HG03064 (cell line): ENCODE measurements around the gene LYPLA2.
"Not testable (repeated sequence)": the region's sequence is repeated elsewhere in the genome, so short reads cannot be mapped to it uniquely, and the experiment has no call there.

Source experiments
- ATAC-seq: cut with Tn5 transposase; IDR thresholded peaks from one replicate; pipeline ENCODE4 v1.9.1; 2021; ENCODE audit warnings: low read depth; ENCODE audit not compliant: unreplicated experiment

LYPLA2 gene

DNA sequence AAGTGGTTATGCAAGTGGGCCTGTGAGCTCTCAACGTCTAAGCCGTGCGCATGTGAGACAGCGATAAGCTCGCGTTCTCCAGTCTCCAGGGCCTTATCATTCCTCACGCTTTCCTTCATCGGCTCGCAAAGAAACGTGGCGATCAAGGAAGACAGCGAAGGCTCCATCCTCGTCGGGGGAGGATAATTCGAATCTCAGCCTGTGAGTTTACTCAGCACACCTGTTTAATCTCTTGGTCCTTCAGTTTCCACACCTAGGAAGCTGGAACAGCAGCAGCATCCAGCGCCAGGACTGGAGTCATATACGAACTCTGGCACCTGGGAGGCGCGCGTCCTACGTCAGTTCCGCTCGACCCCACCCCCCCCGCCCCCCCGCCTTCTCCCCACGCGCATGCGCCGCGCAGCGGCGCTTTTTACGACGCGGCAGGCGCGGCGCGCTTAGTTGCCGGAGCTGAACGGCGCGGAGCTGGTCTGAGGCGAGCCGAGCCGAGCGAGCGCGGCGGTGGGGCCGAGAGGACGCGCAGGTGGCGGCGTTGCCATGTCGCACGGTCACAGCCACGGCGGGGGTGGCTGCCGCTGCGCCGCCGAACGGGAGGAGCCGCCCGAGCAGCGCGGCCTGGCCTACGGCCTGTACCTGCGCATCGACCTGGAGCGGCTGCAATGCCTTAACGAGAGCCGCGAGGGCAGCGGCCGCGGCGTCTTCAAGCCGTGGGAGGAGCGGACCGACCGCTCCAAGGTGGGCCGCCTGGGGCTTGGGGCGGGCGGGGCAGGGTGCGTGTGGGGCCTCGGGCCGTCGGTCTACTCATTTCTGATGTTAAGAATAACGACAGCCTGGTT, 12.7 kb upstream of the LYPLA2 start, which contains the start of gene PITHD1:
Gene PITHD1 (plus strand): TSS at position 440 of the 836 bp plus-strand sequence. CDS start 98 bp downstream, at position 538.
- ATAC-seq: peak; percentile 50

- ATAC-seq: no peak
Measured at GRCh38 chr1:23779826-23780371, 11.0 kb upstream of the LYPLA2 start.

GRCh38 chr1:23783141-23783540, 7.8 kb upstream of the LYPLA2 start:
- not testable (repeated sequence) for ATAC-seq

DNA sequence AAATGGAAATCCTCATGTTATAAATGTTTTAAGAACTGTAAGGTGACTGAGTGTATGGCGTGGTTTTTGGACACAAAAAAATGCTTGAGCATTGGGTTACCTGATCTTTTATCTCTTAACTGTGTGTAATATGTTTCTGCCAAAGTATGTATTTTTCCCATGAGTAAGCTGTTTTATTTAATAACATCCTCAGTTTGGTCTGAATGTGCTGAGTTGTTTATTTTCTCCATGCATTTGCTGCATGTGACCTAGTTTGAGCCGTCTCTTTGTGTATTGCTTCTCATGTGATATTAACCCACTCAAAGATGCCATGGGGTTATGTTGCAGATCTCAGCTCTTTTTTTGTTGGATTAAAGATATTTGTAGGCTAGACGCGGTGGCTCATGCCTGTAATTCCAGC, 6.1 kb upstream of the LYPLA2 start:
- ATAC-seq: no peak

- ATAC-seq: no peak
Measured at GRCh38 chr1:23787701-23788100, 3.2 kb upstream of the LYPLA2 start.

DNA sequence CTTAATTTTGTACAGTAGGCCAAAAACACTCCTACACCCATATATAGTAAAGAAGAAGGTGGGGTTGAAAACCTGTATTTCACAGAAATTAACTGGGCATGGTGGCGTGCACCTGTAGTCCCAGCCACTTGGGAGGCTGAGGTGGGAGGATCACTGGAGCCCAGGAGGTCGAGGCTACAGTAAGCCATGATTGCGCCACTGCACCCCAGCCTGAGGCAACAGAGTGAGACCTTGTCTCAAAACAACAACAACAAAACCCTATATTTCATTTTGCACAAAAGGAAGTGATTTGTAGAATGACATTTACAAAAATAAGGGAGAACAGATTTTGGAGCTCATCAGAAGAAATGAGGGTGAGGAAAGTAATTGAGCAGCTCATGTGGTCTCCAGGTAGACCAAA, 2.2 kb upstream of the LYPLA2 start:
- no peak for ATAC-seq

- no peak for ATAC-seq
Measured at GRCh38 chr1:23791516-23792047, 637 bp downstream of the LYPLA2 start.

DNA sequence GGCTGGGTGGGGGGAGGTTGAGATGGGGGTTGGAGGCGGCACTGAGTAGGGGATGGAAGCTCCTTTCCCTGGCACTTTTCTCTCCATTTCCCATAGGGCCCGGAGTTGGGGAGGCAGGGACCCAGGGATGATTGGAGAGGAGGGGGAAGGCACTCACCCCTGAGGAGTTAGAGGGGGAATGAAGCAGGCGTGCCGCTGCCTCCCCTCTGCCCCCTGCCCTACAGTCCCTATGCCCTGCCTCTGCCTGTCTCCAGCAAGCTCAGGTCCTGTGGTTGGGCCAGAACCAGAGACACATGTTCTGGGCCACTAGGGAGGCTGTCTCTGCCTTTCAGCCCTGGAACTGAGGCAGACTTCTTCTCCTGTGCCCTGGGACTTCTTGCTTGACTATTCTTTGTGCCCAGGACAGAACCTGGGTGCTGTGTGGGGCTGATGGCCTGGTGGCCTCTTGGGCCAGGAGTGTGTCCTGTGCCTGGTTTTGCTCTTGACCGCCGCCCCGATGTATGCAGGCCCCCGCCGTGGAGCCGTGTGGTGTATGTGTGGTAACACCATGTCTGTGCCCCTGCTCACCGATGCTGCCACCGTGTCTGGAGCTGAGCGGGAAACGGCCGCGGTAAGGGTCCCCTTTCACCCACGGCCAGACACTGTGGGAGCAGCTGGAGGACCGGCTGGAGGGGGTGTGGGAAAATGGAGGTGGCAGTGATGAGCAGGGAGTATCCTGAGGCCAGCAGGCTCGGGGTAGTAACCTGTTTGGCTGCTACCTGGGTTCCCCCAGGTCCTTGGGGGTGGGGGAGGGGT, 1.4 kb downstream of the LYPLA2 start:
- ATAC-seq: no peak

DNA sequence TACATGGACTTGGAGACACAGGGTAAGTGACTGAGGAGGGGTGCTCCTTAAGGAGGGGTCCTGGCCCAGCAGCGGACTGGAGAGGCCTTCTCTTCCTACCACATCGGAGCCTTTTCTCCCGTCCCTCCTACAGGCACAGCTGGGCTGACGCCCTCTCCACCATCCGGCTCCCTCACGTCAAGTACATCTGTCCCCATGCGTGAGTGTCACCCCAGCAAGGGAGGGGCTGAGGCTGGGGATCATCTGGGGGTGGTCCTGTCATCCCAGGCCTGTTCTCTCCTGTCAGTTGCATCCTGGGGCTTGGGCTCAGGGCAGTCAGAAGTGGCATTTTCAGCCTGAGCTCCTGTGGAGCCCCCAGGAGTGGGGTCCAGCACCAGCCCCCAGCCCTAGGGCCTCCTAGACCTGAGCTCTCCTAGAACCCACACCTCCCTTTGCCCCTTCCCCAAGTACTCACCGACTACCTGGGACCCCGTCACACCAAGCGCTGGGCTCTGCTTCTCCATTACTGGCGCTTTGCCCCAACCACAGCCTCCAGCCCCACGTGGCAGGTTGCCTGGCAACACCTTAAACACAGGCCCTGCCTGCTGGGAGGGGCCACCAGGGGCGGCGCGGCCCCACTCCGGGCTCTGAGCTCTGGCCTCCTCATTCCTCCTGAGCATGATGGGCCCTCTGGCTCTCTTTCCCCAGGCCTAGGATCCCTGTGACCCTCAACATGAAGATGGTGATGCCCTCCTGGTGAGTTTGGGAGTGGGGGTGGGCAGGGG, 2.3 kb downstream of the LYPLA2 start:
- ATAC-seq: no peak

GRCh38 chr1:23793861-23794731, 3.2 kb downstream of the LYPLA2 start:
- no peak for ATAC-seq

DNA sequence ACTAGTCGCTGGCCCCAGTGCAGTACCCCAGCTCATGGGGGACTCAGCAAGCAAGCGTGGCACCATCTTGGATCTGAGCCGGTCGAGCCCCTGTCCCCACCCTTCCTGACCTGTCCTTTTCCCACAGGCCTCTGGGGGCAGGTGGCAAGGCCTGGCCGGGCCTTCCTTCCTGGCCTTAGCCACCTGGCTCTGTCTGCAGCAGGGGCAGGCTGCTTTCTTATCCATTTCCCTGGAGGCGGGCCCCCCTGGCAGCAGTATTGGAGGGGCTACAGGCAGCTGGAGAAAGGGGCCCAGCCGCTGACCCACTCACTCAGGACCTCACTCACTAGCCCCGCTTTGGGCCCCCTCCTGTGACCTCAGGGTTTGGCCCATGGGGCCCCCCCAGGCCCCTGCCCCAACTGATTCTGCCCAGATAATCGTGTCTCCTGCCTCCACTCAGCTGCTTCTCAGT, 3.8 kb downstream of the LYPLA2 start:
- not testable (repeated sequence) for ATAC-seq

DNA sequence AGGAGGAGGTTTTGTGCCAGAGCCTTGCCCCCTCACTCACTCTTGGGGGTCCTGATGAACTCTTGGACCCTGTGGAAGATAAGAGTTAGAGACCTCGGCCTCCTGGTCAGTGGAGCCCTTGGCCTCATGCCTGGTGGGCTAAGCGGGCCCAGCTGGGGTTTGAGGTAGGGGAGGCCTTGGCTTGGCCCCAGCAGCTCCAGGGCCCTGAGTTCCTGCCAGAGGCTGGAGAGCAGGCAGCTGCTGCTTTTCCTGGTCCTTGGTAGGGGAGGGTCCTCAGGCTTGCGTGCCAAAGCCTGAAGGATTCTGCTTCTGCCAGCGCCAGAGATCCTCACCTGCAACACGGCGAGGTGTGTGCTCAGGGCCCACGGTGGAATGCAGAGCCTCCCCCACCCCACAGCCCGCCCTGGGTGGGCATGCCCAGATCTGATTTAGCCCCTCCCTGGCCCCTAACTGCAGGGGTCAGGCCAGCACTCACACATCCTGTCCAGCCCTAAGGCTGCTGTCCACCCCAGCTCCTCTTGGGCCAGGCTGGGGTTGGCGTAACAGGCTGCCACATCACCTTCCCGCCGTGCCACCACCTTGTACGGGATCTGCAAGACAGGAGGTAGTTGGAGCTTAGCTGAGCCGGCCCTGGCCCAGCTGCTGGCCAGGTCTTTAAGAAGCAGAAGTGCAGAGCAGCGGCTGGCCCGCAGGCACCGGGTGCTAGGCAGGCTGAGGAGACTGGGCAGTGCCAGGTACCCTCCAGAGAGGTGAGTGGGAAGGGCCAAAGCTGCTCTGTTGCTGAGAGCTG, 4.9 kb downstream of the LYPLA2 start:
- no peak for ATAC-seq

- ATAC-seq: no peak
Measured at GRCh38 chr1:23796466-23797271, 5.7 kb downstream of the LYPLA2 start.

GRCh38 chr1:23797478-23798448, 6.8 kb downstream of the LYPLA2 start:
- no peak for ATAC-seq

- no peak for ATAC-seq
Measured at GRCh38 chr1:23798662-23799142, 7.8 kb downstream of the LYPLA2 start.

GRCh38 chr1:23799255-23799569, 8.3 kb downstream of the LYPLA2 start:
- no peak for ATAC-seq
